HL-60 (cell line): Measurements from ENCODE around the gene HPCAL1.
A peak's percentile ranks its signal among the peaks of the same experiment; 100 is the strongest.

Experiments
- DNase-seq, 2 experiments: peaks; one replicate each; pipeline ENCODE4 v3.0.0-alpha.2; 2010 to 2020; ENCODE audit warnings: low read depth in 1 of 2, low spot score in 1 of 2
- H3K27ac ChIP-seq: fragments of 250-450 bp; sonication (Bioruptor Pico); replicated peaks from 2 replicates; pipeline ENCODE4 v1.5.1; 2020; ENCODE audit warnings: mild to moderate bottlenecking, moderate library complexity
- H3K27me3 ChIP-seq: fragments of 250-450 bp; sonication (Bioruptor Pico); 2 replicates; pipeline ENCODE4 v1.5.1; 2021; ENCODE audit warnings: mild to moderate bottlenecking, moderate library complexity; ENCODE audit not compliant: insufficient read depth, poor library complexity, severe bottlenecking
- H3K4me3 ChIP-seq: replicated peaks from 2 replicates; pipeline ENCODE4 v1.5.1; 2011; ENCODE audit warnings: mild to moderate bottlenecking, control low read depth, low read length; ENCODE audit not compliant: insufficient read depth
- GABPA ChIP-seq: IDR thresholded peaks from 2 replicates; pipeline ENCODE4 v1.6.1; 2012; ENCODE audit warnings: low read depth
- POLR2AphosphoS5 ChIP-seq: IDR thresholded peaks from 2 replicates; pipeline ENCODE4 v1.6.1; 2012; ENCODE audit warnings: low read depth
- SPI1 ChIP-seq: IDR thresholded peaks from 2 replicates; pipeline ENCODE4 v1.6.1; 2012; ENCODE audit warnings: low read depth, mild to moderate bottlenecking, borderline replicate concordance
- TF ChIP-seq, protein P1 (sequence below): IDR thresholded peaks from 2 replicates; pipeline ENCODE4 v1.6.1; 2012; ENCODE audit warnings: low read depth; ENCODE audit not compliant: insufficient replicate concordance
- TF ChIP-seq, protein P2 (sequence below): IDR thresholded peaks from one replicate; pipeline ENCODE4 v1.5.1; 2011; ENCODE audit warnings: low read length, control low read depth, inconsistent platforms; ENCODE audit not compliant: insufficient read depth

Gene HPCAL1

DNA sequence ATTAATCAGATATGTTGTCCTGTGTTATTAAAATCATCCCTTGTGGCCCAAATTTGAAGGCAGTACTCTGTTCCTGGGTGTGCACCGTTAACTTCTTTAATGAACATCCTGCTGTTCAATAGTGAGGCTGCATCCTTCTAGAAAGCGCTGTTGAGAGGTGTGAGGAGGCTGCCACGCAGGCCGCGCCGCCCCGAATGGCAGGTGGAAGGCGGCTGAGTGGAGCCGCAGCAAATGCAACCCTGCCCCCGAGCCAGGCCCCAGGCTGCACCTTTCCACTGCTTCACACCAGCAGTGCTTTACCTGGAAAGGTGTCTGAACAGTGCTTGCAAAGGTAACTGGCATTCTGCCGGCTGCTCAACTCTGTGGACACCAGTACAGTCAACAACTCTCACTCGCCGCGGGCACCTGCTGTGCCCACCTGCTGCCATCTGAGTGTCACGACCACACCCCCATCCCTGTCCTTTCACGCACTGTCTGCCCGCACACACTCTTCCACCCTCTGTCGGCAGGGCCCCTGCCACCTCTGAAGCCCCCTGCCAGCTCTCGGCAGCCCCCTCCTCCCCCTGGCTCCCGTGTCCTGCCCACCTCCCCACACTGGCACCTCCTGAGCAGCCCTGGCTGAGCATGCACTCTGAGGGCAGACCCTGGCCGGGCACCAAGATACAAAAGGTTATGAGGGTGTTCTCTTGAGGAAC, 74.5 kb downstream of the HPCAL1 start:
- TF ChIP-seq, protein P1, sequence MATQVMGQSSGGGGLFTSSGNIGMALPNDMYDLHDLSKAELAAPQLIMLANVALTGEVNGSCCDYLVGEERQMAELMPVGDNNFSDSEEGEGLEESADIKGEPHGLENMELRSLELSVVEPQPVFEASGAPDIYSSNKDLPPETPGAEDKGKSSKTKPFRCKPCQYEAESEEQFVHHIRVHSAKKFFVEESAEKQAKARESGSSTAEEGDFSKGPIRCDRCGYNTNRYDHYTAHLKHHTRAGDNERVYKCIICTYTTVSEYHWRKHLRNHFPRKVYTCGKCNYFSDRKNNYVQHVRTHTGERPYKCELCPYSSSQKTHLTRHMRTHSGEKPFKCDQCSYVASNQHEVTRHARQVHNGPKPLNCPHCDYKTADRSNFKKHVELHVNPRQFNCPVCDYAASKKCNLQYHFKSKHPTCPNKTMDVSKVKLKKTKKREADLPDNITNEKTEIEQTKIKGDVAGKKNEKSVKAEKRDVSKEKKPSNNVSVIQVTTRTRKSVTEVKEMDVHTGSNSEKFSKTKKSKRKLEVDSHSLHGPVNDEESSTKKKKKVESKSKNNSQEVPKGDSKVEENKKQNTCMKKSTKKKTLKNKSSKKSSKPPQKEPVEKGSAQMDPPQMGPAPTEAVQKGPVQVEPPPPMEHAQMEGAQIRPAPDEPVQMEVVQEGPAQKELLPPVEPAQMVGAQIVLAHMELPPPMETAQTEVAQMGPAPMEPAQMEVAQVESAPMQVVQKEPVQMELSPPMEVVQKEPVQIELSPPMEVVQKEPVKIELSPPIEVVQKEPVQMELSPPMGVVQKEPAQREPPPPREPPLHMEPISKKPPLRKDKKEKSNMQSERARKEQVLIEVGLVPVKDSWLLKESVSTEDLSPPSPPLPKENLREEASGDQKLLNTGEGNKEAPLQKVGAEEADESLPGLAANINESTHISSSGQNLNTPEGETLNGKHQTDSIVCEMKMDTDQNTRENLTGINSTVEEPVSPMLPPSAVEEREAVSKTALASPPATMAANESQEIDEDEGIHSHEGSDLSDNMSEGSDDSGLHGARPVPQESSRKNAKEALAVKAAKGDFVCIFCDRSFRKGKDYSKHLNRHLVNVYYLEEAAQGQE = no peak
- TF ChIP-seq, protein P2, sequence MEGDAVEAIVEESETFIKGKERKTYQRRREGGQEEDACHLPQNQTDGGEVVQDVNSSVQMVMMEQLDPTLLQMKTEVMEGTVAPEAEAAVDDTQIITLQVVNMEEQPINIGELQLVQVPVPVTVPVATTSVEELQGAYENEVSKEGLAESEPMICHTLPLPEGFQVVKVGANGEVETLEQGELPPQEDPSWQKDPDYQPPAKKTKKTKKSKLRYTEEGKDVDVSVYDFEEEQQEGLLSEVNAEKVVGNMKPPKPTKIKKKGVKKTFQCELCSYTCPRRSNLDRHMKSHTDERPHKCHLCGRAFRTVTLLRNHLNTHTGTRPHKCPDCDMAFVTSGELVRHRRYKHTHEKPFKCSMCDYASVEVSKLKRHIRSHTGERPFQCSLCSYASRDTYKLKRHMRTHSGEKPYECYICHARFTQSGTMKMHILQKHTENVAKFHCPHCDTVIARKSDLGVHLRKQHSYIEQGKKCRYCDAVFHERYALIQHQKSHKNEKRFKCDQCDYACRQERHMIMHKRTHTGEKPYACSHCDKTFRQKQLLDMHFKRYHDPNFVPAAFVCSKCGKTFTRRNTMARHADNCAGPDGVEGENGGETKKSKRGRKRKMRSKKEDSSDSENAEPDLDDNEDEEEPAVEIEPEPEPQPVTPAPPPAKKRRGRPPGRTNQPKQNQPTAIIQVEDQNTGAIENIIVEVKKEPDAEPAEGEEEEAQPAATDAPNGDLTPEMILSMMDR = no peak
- TF ChIP-seq GABPA = no peak
- no peak for TF ChIP-seq POLR2AphosphoS5
- Histone ChIP-seq H3K27ac (no peak overlapping the region), H3K4me3 (no peak overlapping the region), H3K27me3 (no peaks in the 10 kb centered on the region)
- no peak for DNase-seq

DNA sequence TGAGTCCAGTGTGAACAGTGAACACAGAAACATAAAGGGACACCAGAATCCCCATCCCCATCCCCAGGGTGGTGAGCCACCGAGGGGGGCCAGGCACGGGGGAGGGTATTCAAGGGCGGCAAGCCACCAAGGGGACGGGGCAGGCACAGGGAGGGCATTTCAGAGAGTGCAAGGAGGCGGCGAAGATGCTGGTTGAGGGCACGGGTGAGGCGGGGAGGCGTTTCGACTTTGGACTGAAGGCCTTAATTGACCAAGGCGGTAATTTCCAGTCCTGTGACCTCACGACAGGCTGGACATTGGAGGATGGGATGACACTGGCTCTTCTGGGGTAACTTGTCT, 75.0 kb downstream of the HPCAL1 start:
- no peaks in the 10 kb centered on the region for H3K27me3 ChIP-seq
- no peak for DNase-seq
- H3K4me3 ChIP-seq = no peak overlapping the region
- TF ChIP-seq SPI1 (no peak), GABPA (no peak)
- TF ChIP-seq, protein P1 = no peak
- no peak overlapping the region for H3K27ac ChIP-seq

DNA sequence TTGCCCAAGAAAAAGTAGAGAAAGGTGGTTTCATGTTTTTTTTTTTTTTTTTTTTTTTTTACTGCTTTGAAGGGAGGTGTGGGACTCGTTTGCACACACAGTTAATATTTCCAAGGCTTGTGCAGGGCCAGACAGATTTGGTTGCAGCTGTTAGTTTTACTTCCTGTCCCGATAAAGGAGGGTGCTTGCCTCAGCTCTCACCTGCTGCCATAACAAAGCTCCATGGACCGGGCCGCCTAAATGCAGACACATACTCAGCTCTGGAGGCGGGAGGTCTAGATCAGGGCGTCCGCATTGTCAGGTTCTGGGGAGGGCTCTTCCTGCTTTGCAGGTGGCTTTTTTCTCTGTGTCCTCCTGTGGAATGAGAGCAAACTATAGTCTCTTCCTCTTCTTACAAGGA, 75.5 kb downstream of the HPCAL1 start:
- Histone ChIP-seq H3K27ac (peak overlapping the region; percentile 21), H3K4me3 (no peak overlapping the region), H3K27me3 (no peaks in the 10 kb centered on the region)
- TF ChIP-seq, protein P2 = no peak
- TF ChIP-seq POLR2AphosphoS5 (peak; percentile 39; the same call in 1 of the 2 replicates), SPI1 (no peak; the same call in 1 of the 2 replicates), GABPA (no peak)
- TF ChIP-seq, protein P1 = no peak
- peak; percentile 35 to 53 for DNase-seq
